ENCODE measurements around the gene TEX54. TPM values are rescaled to one million over a fixed set of nuclear protein-coding genes. Genes with fewer than 3 reads are reported as not detected.

TEX54 gene
- total and polyA plus RNA-seq, 2 of the 13 experiments (the other 11 are each of a cell fraction or from before 2014, with no cell fraction given): not detected

- TF ChIP-seq ZNF350 (CRISPR knock-in tag; IDR thresholded peaks at IDR 0.05; ENCODE audit: borderline replicate concordance, low read depth) (peak; percentile 79; the same call in 1 of the 2 replicates), USF2 (IDR thresholded peaks at IDR 0.05; ENCODE audit: low read depth, low read length) (no peak), USF2 (CRISPR knock-in tag; IDR thresholded peaks at IDR 0.05; ENCODE audit: borderline replicate concordance) (no peak), ZKSCAN5 (CRISPR knock-in tag; IDR thresholded peaks at IDR 0.05) (no peak), GATA4 (IDR thresholded peaks at IDR 0.05; ENCODE audit: borderline replicate concordance, low read depth) (peak; percentile 66; the same call in 1 of the 2 replicates), ZXDC (CRISPR knock-in tag; IDR thresholded peaks at IDR 0.05) (no peak), ZBTB42 (CRISPR knock-in tag; IDR thresholded peaks at IDR 0.05) (peak; percentile 94), ZNF781 (CRISPR knock-in tag; IDR thresholded peaks at IDR 0.05; ENCODE audit: borderline replicate concordance, not compliant biosample characterization) (peak; percentile 87), ZNF850 (CRISPR knock-in tag; conservative IDR thresholded peaks at IDR 0.05) (no peak), FOXA3 (CRISPR knock-in tag; IDR thresholded peaks at IDR 0.05) (peak; percentile 90), MEF2D (CRISPR knock-in tag; IDR thresholded peaks at IDR 0.05) (0 out of 2 replicates have a peak, but pooled peaks have one; percentile 44), PBX2 (CRISPR knock-in tag; IDR thresholded peaks at IDR 0.05) (no peak), ZFX (CRISPR knock-in tag; IDR thresholded peaks at IDR 0.05; ENCODE audit: low read depth) (peak; percentile 86), NFYC (CRISPR knock-in tag; IDR thresholded peaks at IDR 0.05) (peak; percentile 51), CCAR2 (optimal IDR thresholded peaks at IDR 0.05; ENCODE audit: low read depth, low read length) (no peak), RARA (CRISPR knock-in tag; IDR thresholded peaks at IDR 0.05) (no peak; the same call in 1 of the 2 replicates), MIXL1 (CRISPR knock-in tag; IDR thresholded peaks at IDR 0.05) (peak; percentile 85), HOXA3 (CRISPR knock-in tag; IDR thresholded peaks at IDR 0.05) (peak; percentile 94), REST (IDR thresholded peaks at IDR 0.05; ENCODE audit: borderline replicate concordance in 1 of 2, low read depth in 1 of 2, low read length in 2 of 2) (peak in 1 of 2 experiments; percentile 41; a peak in 1 of 4 replicates), ZNF777 (CRISPR knock-in tag; IDR thresholded peaks at IDR 0.05) (peak; percentile 27; the same call in 1 of the 2 replicates)
Measured at GRCh38 chr11:62787005-62787759, 45.5 kb downstream of the TEX54 start, which contains the start of gene TMEM179B (continued).
